ENCODE measurements around the gene CACTIN. TPM values are rescaled to one million over a fixed set of nuclear protein-coding genes. Genes with fewer than 3 reads are reported as not detected.

The CACTIN gene
- polyA plus RNA-seq, 1 of the 3 experiments (the other 2 are of a cell fraction): 36.4 TPM

- no peak overlapping the region for H3K9ac ChIP-seq
- H3K27me3 ChIP-seq (ENCODE audit: insufficient read depth): no peaks in the 10 kb centered on the region
- no peak overlapping the region for H3K4me2 ChIP-seq
- DNase-seq: no peak
- H3K9me3 ChIP-seq: no peaks in the 10 kb centered on the region
- ChIA-PET POLR2A (no interaction called here), CTCF (interaction anchor here (0.9 to 2.6 kb wide), 10 partner anchors 10 to 231 kb away, joined by 3 to 7 read pairs (median 4); partner anchors contain the start of genes GIPC3, PIP5K1C and TJP3)
- peaks cover 6% of the 10 kb centered on the region for H4K20me1 ChIP-seq (ENCODE audit: insufficient read depth)
- no peak overlapping the region for H2AFZ ChIP-seq (ENCODE audit: low read depth)
- H3K9me2 ChIP-seq: no peaks in the 10 kb centered on the region
- 97% methylated on average over 15 of the region's 34 CpGs for WGBS (ENCODE audit: low lambda C conversion rate)
- no peak overlapping the region for H3K4me3 ChIP-seq (ENCODE audit: low read depth in 2 of 2, low read length in 1 of 2)
- no peaks in the 10 kb centered on the region for H3F3A ChIP-seq (replicated peaks; ENCODE audit: insufficient read depth)
- peaks cover 0 to 11% of the 10 kb centered on the region in 2 experiments for H3K36me3 ChIP-seq (replicated peaks in 1 of 2; ENCODE audit: control insufficient read depth in 1 of 2, insufficient read depth in 2 of 2, low read length in 1 of 2)
- TF ChIP-seq FOXM1 (IDR thresholded peaks at IDR 0.05; ENCODE audit: low read depth): no peak
- no peak for TF ChIP-seq SMC3 (IDR thresholded peaks at IDR 0.05; ENCODE audit: low read depth, low read length)
- no peak for TF ChIP-seq NRF1 (IDR thresholded peaks at IDR 0.05; ENCODE audit: low read depth, low read length)
- TF ChIP-seq MXI1 (IDR thresholded peaks at IDR 0.05; ENCODE audit: low read depth, low read length): no peak
- H3K79me2 ChIP-seq (ENCODE audit: insufficient read depth): no peaks in the 10 kb centered on the region
- peaks cover 0 to 2% of the 10 kb centered on the region in 2 experiments; a peak in 1 of 4 replicates for H3K4me1 ChIP-seq (ENCODE audit: control insufficient read depth in 1 of 2, insufficient read depth in 2 of 2, low read depth in 1 of 2, low read length in 1 of 2)
- no peak overlapping the region for H3K27ac ChIP-seq (ENCODE audit: low read depth in 2 of 2, low read length in 1 of 2)
These were observed 35.0 kb upstream of the CACTIN start for GRCh38 chr19:3661284-3662238.

- Histone ChIP-seq H2AFZ (ENCODE audit: low read depth) (no peak overlapping the region), H3K36me3 (replicated peaks in 1 of 2; ENCODE audit: control insufficient read depth in 1 of 2, insufficient read depth in 2 of 2, low read length in 1 of 2) (peaks cover 0 to 11% of the 10 kb centered on the region in 2 experiments), H3K4me3 (ENCODE audit: low read depth in 2 of 2, low read length in 1 of 2) (no peak overlapping the region), H4K20me1 (ENCODE audit: insufficient read depth) (no peaks in the 10 kb centered on the region), H3K4me1 (ENCODE audit: control insufficient read depth in 1 of 2, insufficient read depth in 2 of 2, low read depth in 1 of 2, low read length in 1 of 2) (peaks cover 0 to 1% of the 10 kb centered on the region in 2 experiments; a peak in 2 of 4 replicates), H3F3A (replicated peaks; ENCODE audit: insufficient read depth) (no peaks in the 10 kb centered on the region), H3K4me2 (no peak overlapping the region), H3K9me3 (no peaks in the 10 kb centered on the region), H3K9ac (no peak overlapping the region), H3K27me3 (ENCODE audit: insufficient read depth) (no peaks in the 10 kb centered on the region), H3K9me2 (no peaks in the 10 kb centered on the region), H3K27ac (ENCODE audit: low read depth in 2 of 2, low read length in 1 of 2) (no peak overlapping the region), H3K79me2 (ENCODE audit: insufficient read depth) (no peaks in the 10 kb centered on the region)
- 95% methylated on average over 13 of the region's 23 CpGs for WGBS (ENCODE audit: low lambda C conversion rate)
- no peak for DNase-seq
- POLR2A ChIA-PET: interaction anchor here (0.5 kb wide), 1 partner anchor 57 kb away, joined by 4 read pairs; no protein-coding TSS in a partner anchor
- CTCF ChIA-PET: interaction anchor here (1.0 to 2.6 kb wide), 4 partner anchors 11 to 58 kb away, joined by 4 to 7 read pairs (median 5); partner anchors contain the start of gene TJP3
- TF ChIP-seq RCOR1 (IDR thresholded peaks at IDR 0.05; ENCODE audit: low read length): no peak
- no peak for TF ChIP-seq FOXM1 (IDR thresholded peaks at IDR 0.05; ENCODE audit: low read depth)
- TF ChIP-seq NFIC (IDR thresholded peaks at IDR 0.05; ENCODE audit: borderline replicate concordance): no peak
- no peak for TF ChIP-seq TEAD4 (IDR thresholded peaks at IDR 0.05; ENCODE audit: borderline replicate concordance, insufficient read depth)
- no peak for TF ChIP-seq MEF2A (IDR thresholded peaks at IDR 0.05; ENCODE audit: borderline replicate concordance, low read depth)
- TF ChIP-seq TAF1 (IDR thresholded peaks at IDR 0.05; ENCODE audit: borderline replicate concordance, low read depth, low read length): no peak
- TF ChIP-seq IRF3 (IDR thresholded peaks at IDR 0.05; ENCODE audit: low read depth, low read length): no peak
- no peak for TF ChIP-seq EP300 (IDR thresholded peaks at IDR 0.05; ENCODE audit: borderline replicate concordance in 1 of 2, low read depth in 1 of 2, low read length in 1 of 2)
- no peak for TF ChIP-seq GATA2 (CRISPR knock-in tag; IDR thresholded peaks at IDR 0.05)
- no peak for TF ChIP-seq ELF1 (IDR thresholded peaks at IDR 0.05)
- TF ChIP-seq, protein P1, sequence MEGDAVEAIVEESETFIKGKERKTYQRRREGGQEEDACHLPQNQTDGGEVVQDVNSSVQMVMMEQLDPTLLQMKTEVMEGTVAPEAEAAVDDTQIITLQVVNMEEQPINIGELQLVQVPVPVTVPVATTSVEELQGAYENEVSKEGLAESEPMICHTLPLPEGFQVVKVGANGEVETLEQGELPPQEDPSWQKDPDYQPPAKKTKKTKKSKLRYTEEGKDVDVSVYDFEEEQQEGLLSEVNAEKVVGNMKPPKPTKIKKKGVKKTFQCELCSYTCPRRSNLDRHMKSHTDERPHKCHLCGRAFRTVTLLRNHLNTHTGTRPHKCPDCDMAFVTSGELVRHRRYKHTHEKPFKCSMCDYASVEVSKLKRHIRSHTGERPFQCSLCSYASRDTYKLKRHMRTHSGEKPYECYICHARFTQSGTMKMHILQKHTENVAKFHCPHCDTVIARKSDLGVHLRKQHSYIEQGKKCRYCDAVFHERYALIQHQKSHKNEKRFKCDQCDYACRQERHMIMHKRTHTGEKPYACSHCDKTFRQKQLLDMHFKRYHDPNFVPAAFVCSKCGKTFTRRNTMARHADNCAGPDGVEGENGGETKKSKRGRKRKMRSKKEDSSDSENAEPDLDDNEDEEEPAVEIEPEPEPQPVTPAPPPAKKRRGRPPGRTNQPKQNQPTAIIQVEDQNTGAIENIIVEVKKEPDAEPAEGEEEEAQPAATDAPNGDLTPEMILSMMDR (IDR thresholded peaks at IDR 0.05): no peak
- no peak for TF ChIP-seq TCF12 (IDR thresholded peaks at IDR 0.05)
- TF ChIP-seq, protein P2, sequence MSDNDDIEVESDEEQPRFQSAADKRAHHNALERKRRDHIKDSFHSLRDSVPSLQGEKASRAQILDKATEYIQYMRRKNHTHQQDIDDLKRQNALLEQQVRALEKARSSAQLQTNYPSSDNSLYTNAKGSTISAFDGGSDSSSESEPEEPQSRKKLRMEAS (IDR thresholded peaks at IDR 0.05; ENCODE audit: low read depth): no peak
- TF ChIP-seq, protein P3, sequence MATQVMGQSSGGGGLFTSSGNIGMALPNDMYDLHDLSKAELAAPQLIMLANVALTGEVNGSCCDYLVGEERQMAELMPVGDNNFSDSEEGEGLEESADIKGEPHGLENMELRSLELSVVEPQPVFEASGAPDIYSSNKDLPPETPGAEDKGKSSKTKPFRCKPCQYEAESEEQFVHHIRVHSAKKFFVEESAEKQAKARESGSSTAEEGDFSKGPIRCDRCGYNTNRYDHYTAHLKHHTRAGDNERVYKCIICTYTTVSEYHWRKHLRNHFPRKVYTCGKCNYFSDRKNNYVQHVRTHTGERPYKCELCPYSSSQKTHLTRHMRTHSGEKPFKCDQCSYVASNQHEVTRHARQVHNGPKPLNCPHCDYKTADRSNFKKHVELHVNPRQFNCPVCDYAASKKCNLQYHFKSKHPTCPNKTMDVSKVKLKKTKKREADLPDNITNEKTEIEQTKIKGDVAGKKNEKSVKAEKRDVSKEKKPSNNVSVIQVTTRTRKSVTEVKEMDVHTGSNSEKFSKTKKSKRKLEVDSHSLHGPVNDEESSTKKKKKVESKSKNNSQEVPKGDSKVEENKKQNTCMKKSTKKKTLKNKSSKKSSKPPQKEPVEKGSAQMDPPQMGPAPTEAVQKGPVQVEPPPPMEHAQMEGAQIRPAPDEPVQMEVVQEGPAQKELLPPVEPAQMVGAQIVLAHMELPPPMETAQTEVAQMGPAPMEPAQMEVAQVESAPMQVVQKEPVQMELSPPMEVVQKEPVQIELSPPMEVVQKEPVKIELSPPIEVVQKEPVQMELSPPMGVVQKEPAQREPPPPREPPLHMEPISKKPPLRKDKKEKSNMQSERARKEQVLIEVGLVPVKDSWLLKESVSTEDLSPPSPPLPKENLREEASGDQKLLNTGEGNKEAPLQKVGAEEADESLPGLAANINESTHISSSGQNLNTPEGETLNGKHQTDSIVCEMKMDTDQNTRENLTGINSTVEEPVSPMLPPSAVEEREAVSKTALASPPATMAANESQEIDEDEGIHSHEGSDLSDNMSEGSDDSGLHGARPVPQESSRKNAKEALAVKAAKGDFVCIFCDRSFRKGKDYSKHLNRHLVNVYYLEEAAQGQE (IDR thresholded peaks at IDR 0.05; ENCODE audit: low read depth, low read length): no peak
- no peak for TF ChIP-seq FOSL2 (IDR thresholded peaks at IDR 0.05; ENCODE audit: borderline replicate concordance, low read depth)
These were observed 34.1 kb upstream of the CACTIN start for GRCh38 chr19:3660493-3661219.
